Spleen (tissue), 13 donors: ENCODE data around the gene DGKK. TPM values are rescaled to one million over a fixed set of nuclear protein-coding genes. Genes with fewer than 3 reads are reported as not detected.

Experiments used
- DNase-seq: peaks from one replicate; pipeline ENCODE4 v3.0.0-alpha.2; 2020
- H3K27ac ChIP-seq, 8 donors: fragments of 200-600 bp; sonication (generic) in 7 of 8; 1 replicate in 4 of 8; 2 replicates in 4 of 8; pipeline versions ENCODE4 v1.5.0 to v1.8.0; 2016 to 2021; ENCODE audit warnings: inconsistent platforms in 4 of 8, mild to moderate bottlenecking in 4 of 8, moderate library complexity in 1 of 8
- H3K27me3 ChIP-seq, 7 donors: fragments of 200-600 bp; sonication (generic) in 6 of 7; replicated peaks in 1 of 7; 1 replicate in 4 of 7; 2 replicates in 3 of 7; pipeline versions ENCODE4 v1.5.0 to v1.8.0; 2016 to 2021; ENCODE audit warnings: inconsistent platforms in 3 of 7, mild to moderate bottlenecking in 1 of 7
- H3K36me3 ChIP-seq, 6 donors: fragments of 200-600 bp; sonication (generic) in 5 of 6; 1 replicate in 4 of 6; 2 replicates in 2 of 6; pipeline versions ENCODE4 v1.5.0 to v1.8.0; 2016 to 2021; ENCODE audit warnings: inconsistent platforms in 2 of 6
- H3K4me1 ChIP-seq, 6 donors: fragments of 200-600 bp; sonication (generic) in 5 of 6; 1 replicate in 3 of 6; 2 replicates in 3 of 6; pipeline versions ENCODE4 v1.5.0 to v1.8.0; 2016 to 2021; ENCODE audit warnings: inconsistent platforms in 3 of 6
- H3K4me3 ChIP-seq, 8 donors: fragments of 200-600 bp; sonication (generic) in 7 of 8; 1 replicate in 4 of 8; 2 replicates in 4 of 8; pipeline versions ENCODE4 v1.5.0 to v1.8.0; 2016 to 2021; ENCODE audit warnings: inconsistent platforms in 4 of 8, mild to moderate bottlenecking in 4 of 8, moderate library complexity in 2 of 8
- H3K9me3 ChIP-seq, 8 donors: fragments of 200-600 bp; sonication (generic) in 7 of 8; 1 replicate in 4 of 8; 2 replicates in 4 of 8; pipeline versions ENCODE4 v1.5.0 to v1.8.0; 2016 to 2021; ENCODE audit warnings: inconsistent platforms in 4 of 8
- CTCF ChIP-seq, 11 experiments: fragments of 200-600 bp in 7 of 11; fragments of 450-650 bp in 4 of 11; sonication (generic) in 4 of 11; IDR thresholded peaks in 8 of 11; conservative IDR thresholded peaks in 3 of 11; 1 replicate in 7 of 11; 2 replicates in 4 of 11; pipeline versions ENCODE4 v1.4.0 to v1.8.0; 2016 to 2021; ENCODE audit warnings: antibody characterized with exemption in 11 of 11, inconsistent platforms in 4 of 11, mild to moderate bottlenecking in 1 of 11
- POLR2A ChIP-seq, 3 donors: fragments of 450-650 bp; IDR thresholded peaks; one replicate each; pipeline ENCODE4 v1.5.1; 2017; ENCODE audit warnings: antibody characterized with exemption in 3 of 3, mild to moderate bottlenecking in 1 of 3
- POLR2AphosphoS5 ChIP-seq, 3 donors: sonication (generic); formaldehyde crosslinking; IDR thresholded peaks; one replicate each; pipeline ENCODE4 v1.5.1; 2017; ENCODE audit warnings: antibody characterized with exemption in 3 of 3
- WGBS, 5 donors: extraction: QIAGEN DNeasy Blood & Tissue Kit in 3 of 5; methylation state at CpG; one replicate each; pipeline versions ENCODE4 v1.1.5 to v1.1.7; 2013 to 2018; 5-methylcytosine and 5-hydroxymethylcytosine counted together
- intact Hi-C: fragments of 100-400 bp; cut with DNase I; formaldehyde crosslinking; loops from one replicate; pipeline ENCODE4 v1.15.0; 2023; ENCODE audit warnings: low total_unique reads
- long read RNA-seq, 2 donors: transcript quantifications; one replicate each; lab custom pipeline, GENCODE V29; 2026
- polyA plus RNA-seq, 3 donors: library from polyadenylated mRNA; stranded (reverse); fragments of 200-250 nt; gene quantifications; one replicate each; pipeline ENCODE4 v1.2.1, GENCODE V29; 2013
- total RNA-seq, 7 donors: library from RNA; depleted of rRNA in 3 of 7; stranded (reverse); fragments of >200 nt in 3 of 7; fragmentation: NEBNext Ultra II Directional in 4 of 7; extraction: Animal tissue kit (Norgen Biotek cat#: 25700) in 4 of 7; gene quantifications; one replicate each; pipeline versions ENCODE4 v1.1.0 to v1.2.1, GENCODE V29; 2016 to 2021
- donor health status: healthy with polysubstance abuse.
- donor health status: DM: no; HTN: no; CAD: no; lungs with moderate emphysema.
- donor health status: DM: no; HTN: no; CAD: no.
- donor health status: Bipolar disorder and iron deficiency.
- donor health status: healthy.
- donor health status: DM: no; HTN: no; CAD: no.
- donor health status: DM: yes; HTN: yes; CAD: no.

DGKK gene
- total RNA-seq (under 1 TPM in 4 of 7 donors, not detected in 3; 0.07 to 0.21 (median 0.11) TPM), polyA plus RNA-seq (under 1 TPM in 1 of 3 donors, not detected in 2; 0.03 TPM)
- long read RNA-seq, donor 1: 0 reads
- long read RNA-seq, donor 2: 0 reads

- Histone ChIP-seq H3K36me3 (no peaks in the 10 kb centered on the region), H3K27me3 (peaks cover 0 to 98% (median 57%) of the 10 kb centered on the region in 7 donors), H3K4me1 (peaks cover 0 to 9% (median 0%) of the 10 kb centered on the region in 6 donors), H3K4me3 (peak within 1 kb of the TSS in 1 of 8 donors; percentile 35), H3K27ac (no peak within 1 kb of the TSS), H3K9me3 (no peaks in the 10 kb centered on the region)
- 0 to 41% (median 6%) methylated on average over 15 to 59 of the region's 59 CpGs for WGBS, 5 donors
- intact Hi-C loops: no loop called here
- peak; percentile 64 for DNase-seq
- TF ChIP-seq POLR2AphosphoS5 (IDR thresholded peaks at IDR 0.05) (no peak), POLR2A (IDR thresholded peaks at IDR 0.05) (no peak), CTCF (IDR thresholded peaks at IDR 0.05 in 8 of 11, conservative IDR thresholded peaks at IDR 0.05 in 3 of 11) (no peak)
These were observed at the start of gene DGKK for GRCh38 chrX:50470103-50471031. DGKK (minus strand) TSS chrX:50470825; CDS start chrX:50470678, 147 bp downstream.

- no peak overlapping the region for H3K27ac ChIP-seq
- H3K4me3 ChIP-seq: no peak overlapping the region
- no peak for TF ChIP-seq CTCF (IDR thresholded peaks at IDR 0.05 in 8 of 11, conservative IDR thresholded peaks at IDR 0.05 in 3 of 11)
- TF ChIP-seq POLR2A (IDR thresholded peaks at IDR 0.05): no peak
- TF ChIP-seq POLR2AphosphoS5 (IDR thresholded peaks at IDR 0.05): no peak
- no peak for DNase-seq
- H3K36me3 ChIP-seq: no peaks in the 10 kb centered on the region
- intact Hi-C loops: no loop called here
- H3K9me3 ChIP-seq: peaks cover 0 to 3% (median 0%) of the 10 kb centered on the region in 8 donors
- 83 to 90% (median 87%) methylated on average over 1 to 7 of the region's 7 CpGs; no CpG with 5 or more reads in 1 of the 5 donors for WGBS, 5 donors
- no peaks in the 10 kb centered on the region for H3K4me1 ChIP-seq
- peaks cover 0 to 2% (median 0%) of the 10 kb centered on the region in 7 donors for H3K27me3 ChIP-seq
These were observed 44.2 kb upstream of the DGKK start for GRCh38 chrX:50514811-50515210.

- no peaks in the 10 kb centered on the region for H3K9me3 ChIP-seq
- H3K36me3 ChIP-seq: no peaks in the 10 kb centered on the region
- WGBS, 5 donors: 63 to 79% (median 76%) methylated on average over 2 to 3 of the region's 3 CpGs
- no peaks in the 10 kb centered on the region for H3K4me1 ChIP-seq
- TF ChIP-seq CTCF (IDR thresholded peaks at IDR 0.05 in 8 of 11, conservative IDR thresholded peaks at IDR 0.05 in 3 of 11) (no peak), POLR2A (IDR thresholded peaks at IDR 0.05) (no peak), POLR2AphosphoS5 (IDR thresholded peaks at IDR 0.05) (no peak)
- intact Hi-C loops: no loop called here
- peaks cover 0 to 7% (median 0%) of the 10 kb centered on the region in 7 donors for H3K27me3 ChIP-seq
- H3K27ac ChIP-seq: no peak overlapping the region
- no peak overlapping the region for H3K4me3 ChIP-seq
- DNase-seq: no peak
These were observed 26.5 kb upstream of the DGKK start for GRCh38 chrX:50497114-50497513.

GRCh38 chrX:50495616-50496015 is 25.0 kb upstream of the DGKK start:
- DNase-seq: no peak
- 43 to 100% (median 82%) methylated on average over 1 of the region's 1 CpG for WGBS, 5 donors
- Histone ChIP-seq H3K27me3 (peaks cover 0 to 9% (median 0%) of the 10 kb centered on the region in 7 donors), H3K4me1 (no peaks in the 10 kb centered on the region), H3K27ac (no peak overlapping the region), H3K36me3 (no peaks in the 10 kb centered on the region), H3K4me3 (no peak overlapping the region), H3K9me3 (no peaks in the 10 kb centered on the region)
- intact Hi-C loops: no loop called here
- TF ChIP-seq CTCF (IDR thresholded peaks at IDR 0.05 in 8 of 11, conservative IDR thresholded peaks at IDR 0.05 in 3 of 11) (no peak), POLR2A (IDR thresholded peaks at IDR 0.05) (no peak), POLR2AphosphoS5 (IDR thresholded peaks at IDR 0.05) (no peak)
